ENCODE data around the gene NIT1. TPM values are rescaled to one million over a fixed set of nuclear protein-coding genes. Genes with fewer than 3 reads are reported as not detected.

Gene NIT1
- total and polyA plus RNA-seq, 2 of the 8 experiments (the other 6 are each of a cell fraction or from before 2014, with no cell fraction given), result 33.0 to 40.4 TPM

DNA sequence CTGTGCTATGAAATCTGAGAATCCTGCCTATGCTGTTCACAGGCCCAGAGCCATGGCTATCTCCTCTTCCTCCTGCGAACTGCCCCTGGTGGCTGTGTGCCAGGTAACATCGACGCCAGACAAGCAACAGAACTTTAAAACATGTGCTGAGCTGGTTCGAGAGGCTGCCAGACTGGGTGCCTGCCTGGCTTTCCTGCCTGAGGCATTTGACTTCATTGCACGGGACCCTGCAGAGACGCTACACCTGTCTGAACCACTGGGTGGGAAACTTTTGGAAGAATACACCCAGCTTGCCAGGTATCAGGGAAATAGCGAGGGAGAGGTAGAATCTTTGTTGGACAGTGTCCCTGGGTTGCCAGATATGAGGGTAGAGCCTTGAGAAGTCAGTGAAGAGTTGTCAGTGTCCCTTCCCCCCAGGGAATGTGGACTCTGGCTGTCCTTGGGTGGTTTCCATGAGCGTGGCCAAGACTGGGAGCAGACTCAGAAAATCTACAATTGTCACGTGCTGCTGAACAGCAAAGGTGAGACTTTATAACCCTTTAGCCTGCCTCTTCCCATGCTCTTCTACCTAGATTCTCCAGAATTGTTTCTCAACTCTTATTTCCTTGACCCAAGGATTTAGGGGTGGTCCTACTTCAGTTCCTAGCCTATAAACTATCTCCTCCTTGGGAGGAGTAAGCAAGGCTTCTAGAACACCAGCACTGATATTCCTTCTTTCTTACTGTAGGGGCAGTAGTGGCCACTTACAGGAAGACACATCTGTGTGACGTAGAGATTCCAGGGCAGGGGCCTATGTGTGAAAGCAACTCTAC, 1.4 kb downstream of the NIT1 start (continued):
- no peak for TF ChIP-seq BACH1 (IDR thresholded peaks at IDR 0.05; ENCODE audit: low read length)

Measured in H1 (cell line).